PC-3 (cell line): ENCODE results near the gene WDR45.

Experiments
- CTCF ChIP-seq: fragments of 300-600 bp; sonication (generic); conservative IDR thresholded peaks from 2 replicates; pipeline ENCODE4 v1.5.1; 2017; ENCODE audit warnings: antibody characterized with exemption, low read depth, mild to moderate bottlenecking, low read length
- EZH2 ChIP-seq: fragments of 300-600 bp; sonication (generic); IDR thresholded peaks from one replicate; pipeline ENCODE4 v1.6.1; 2017; ENCODE audit warnings: antibody characterized with exemption, mild to moderate bottlenecking, low read length; ENCODE audit not compliant: unreplicated experiment
- EZH2phosphoT487 ChIP-seq: fragments of 300-600 bp; sonication (generic); IDR thresholded peaks from 2 replicates; pipeline ENCODE4 v1.6.1; 2018; ENCODE audit warnings: mild to moderate bottlenecking, antibody characterized with exemption, low read length, borderline replicate concordance

- TF ChIP-seq EZH2 (no peak), CTCF (no peak), EZH2phosphoT487 (no peak)
Measured at GRCh38 chrX:49075347-49075746, 4.3 kb downstream of the WDR45 start.
